ENCODE results near the gene LDLRAD4. TPM values are rescaled to one million over a fixed set of nuclear protein-coding genes. Genes with fewer than 3 reads are reported as not detected.
A peak's percentile ranks its signal among the peaks of the same experiment; 100 is the strongest.

LDLRAD4 gene
- total RNA-seq, 4 donors from 2014 or later, result 2.7 to 22.5 (median 10.8) TPM

- 82 to 85% methylated on average over 4 of the region's 4 CpGs for WGBS, 2 donors
- no peak overlapping the region for H3K4me3 ChIP-seq (ENCODE audit: low read depth, poor library complexity, severe bottlenecking)
- intact Hi-C loops (cut with DNase I; ENCODE audit: low total_unique reads), result no loop called here
- no peak for TF ChIP-seq POLR2A (IDR thresholded peaks at IDR 0.05)
- TF ChIP-seq, protein P1, sequence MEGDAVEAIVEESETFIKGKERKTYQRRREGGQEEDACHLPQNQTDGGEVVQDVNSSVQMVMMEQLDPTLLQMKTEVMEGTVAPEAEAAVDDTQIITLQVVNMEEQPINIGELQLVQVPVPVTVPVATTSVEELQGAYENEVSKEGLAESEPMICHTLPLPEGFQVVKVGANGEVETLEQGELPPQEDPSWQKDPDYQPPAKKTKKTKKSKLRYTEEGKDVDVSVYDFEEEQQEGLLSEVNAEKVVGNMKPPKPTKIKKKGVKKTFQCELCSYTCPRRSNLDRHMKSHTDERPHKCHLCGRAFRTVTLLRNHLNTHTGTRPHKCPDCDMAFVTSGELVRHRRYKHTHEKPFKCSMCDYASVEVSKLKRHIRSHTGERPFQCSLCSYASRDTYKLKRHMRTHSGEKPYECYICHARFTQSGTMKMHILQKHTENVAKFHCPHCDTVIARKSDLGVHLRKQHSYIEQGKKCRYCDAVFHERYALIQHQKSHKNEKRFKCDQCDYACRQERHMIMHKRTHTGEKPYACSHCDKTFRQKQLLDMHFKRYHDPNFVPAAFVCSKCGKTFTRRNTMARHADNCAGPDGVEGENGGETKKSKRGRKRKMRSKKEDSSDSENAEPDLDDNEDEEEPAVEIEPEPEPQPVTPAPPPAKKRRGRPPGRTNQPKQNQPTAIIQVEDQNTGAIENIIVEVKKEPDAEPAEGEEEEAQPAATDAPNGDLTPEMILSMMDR (IDR thresholded peaks at IDR 0.05), result no peak
- DNase-seq (ENCODE audit: low spot score in 2 of 2), result peak in 1 of 2 donors; percentile 12
Observed at GRCh38 chr18:13580991-13581390, 362.4 kb downstream of the LDLRAD4 start.

DNA sequence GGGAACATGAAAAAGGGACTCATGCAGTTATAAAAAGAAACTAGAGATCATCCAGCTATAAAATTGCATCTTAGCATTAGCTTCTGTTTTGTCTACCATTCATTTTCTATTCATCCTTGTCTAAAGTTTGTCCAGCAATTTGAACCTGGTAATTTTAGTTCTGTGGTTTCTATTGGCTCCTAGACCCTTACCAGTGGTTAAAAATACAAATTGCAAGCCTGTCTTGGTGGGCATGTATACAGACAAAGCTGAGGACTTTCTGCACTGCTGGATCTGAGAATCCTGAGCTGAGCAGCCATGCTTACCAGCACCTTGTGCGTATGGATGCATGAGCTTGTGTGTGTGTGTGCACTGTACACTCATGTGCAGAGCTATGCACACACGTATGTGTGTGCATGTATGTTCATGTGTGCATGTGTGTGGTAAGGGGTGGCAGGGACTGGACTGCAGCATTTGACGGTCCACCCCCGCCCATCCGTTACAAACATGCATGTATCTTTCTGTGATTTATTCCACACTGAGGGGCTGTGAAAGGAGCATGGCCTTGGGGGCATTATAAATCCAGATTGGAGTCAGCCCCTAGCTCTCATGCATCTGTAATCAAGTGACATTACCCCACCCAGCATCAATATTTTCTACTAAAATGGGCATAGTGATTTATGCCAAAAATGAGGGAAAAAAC is 363.1 kb downstream of the LDLRAD4 start:
- no peak overlapping the region for H3K4me3 ChIP-seq (ENCODE audit: low read depth, poor library complexity, severe bottlenecking)
- TF ChIP-seq, protein P1 (IDR thresholded peaks at IDR 0.05), result no peak
- no peak for TF ChIP-seq POLR2A (IDR thresholded peaks at IDR 0.05)
- DNase-seq (ENCODE audit: low spot score in 2 of 2), result no peak
- 91 to 95% methylated on average over 5 of the region's 5 CpGs for WGBS, 2 donors
- intact Hi-C loops (cut with DNase I; ENCODE audit: low total_unique reads), result no loop called here

- no peak for TF ChIP-seq POLR2A (IDR thresholded peaks at IDR 0.05)
- TF ChIP-seq, protein P1 (IDR thresholded peaks at IDR 0.05), result no peak
- DNase-seq (ENCODE audit: low spot score in 2 of 2), result peak in 1 of 2 donors; percentile 54
- H3K4me3 ChIP-seq (ENCODE audit: low read depth, poor library complexity, severe bottlenecking), result no peak overlapping the region
- intact Hi-C loops (cut with DNase I; ENCODE audit: low total_unique reads), result no loop called here
- WGBS, 2 donors, result 85 to 89% methylated on average over 9 of the region's 9 CpGs
Observed at GRCh38 chr18:13582178-13582670, 363.7 kb downstream of the LDLRAD4 start.

DNA sequence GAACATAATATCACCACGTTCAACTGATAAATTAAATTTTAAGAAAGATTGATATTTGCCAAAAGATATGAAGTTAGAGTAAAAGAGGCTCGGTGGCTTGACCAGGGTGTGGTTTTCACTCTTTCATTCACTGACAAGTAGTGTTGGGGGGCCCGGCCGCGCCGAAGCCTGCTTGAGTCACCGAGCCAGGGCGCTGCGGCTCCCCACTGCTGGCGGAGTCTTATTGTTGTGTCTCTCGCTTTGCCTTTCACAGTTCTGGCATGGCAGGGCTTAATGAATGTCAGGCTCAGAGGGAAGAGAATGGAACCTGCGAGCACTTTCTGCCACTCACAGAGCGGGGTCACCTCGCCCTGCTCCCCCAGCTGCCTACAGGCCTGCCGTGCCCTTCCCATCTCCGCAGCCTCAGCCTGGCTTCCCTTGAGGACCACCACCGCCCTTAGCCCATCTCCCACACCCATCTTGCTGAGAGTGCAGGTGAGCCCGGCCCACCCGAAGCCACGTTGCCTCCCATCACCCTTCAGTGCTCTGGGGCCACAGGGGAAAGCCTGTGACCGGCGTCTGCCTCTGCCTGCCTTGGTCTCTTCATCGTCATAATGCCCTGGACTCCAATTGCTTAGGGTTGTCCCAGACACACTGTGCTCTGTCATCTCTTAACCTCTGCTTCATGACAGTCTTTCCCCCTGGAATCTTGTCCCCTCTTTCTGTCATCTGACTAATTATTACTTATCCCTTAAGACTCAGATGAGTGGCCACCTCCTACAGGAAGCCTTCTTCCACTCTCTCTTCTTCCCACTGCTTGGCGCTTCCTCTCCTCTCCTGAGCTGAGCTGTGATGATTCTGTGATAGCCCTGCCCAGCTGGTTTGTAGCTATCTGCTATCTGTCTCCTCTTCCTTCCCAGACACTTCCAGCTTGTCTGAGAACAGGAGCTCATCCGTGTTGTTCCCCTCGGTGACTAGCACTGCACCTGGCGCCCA is 365.3 kb downstream of the LDLRAD4 start:
- peak in 1 of 2 donors; percentile 78 for DNase-seq (ENCODE audit: low spot score in 2 of 2)
- intact Hi-C loops (cut with DNase I; ENCODE audit: low total_unique reads), result no loop called here
- H3K4me3 ChIP-seq (ENCODE audit: low read depth, poor library complexity, severe bottlenecking), result no peak overlapping the region
- WGBS, 2 donors, result 93 to 94% methylated on average over 27 of the region's 27 CpGs
- TF ChIP-seq, protein P1 (IDR thresholded peaks at IDR 0.05), result no peak
- no peak for TF ChIP-seq POLR2A (IDR thresholded peaks at IDR 0.05)

- 72 to 73% methylated on average over 11 of the region's 11 CpGs for WGBS, 2 donors
- H3K4me3 ChIP-seq (ENCODE audit: low read depth, poor library complexity, severe bottlenecking), result no peak overlapping the region
- TF ChIP-seq POLR2A (IDR thresholded peaks at IDR 0.05), result no peak
- TF ChIP-seq, protein P1 (IDR thresholded peaks at IDR 0.05), result no peak
- DNase-seq (ENCODE audit: low spot score in 2 of 2), result peak in 1 of 2 donors; percentile 49
- intact Hi-C loops (cut with DNase I; ENCODE audit: low total_unique reads), result no loop called here
Observed at GRCh38 chr18:13584825-13585224, 366.3 kb downstream of the LDLRAD4 start.

Data from lower leg skin (tissue), 4 donors.